Measurements from ENCODE around the gene HOXA6. TPM values are rescaled to one million over a fixed set of nuclear protein-coding genes. Genes with fewer than 3 reads are reported as not detected.
A peak's percentile ranks its signal among the peaks of the same experiment; 100 is the strongest.

The HOXA6 gene
- total RNA-seq, 1 experiment from 2014 or later, result 3.7 TPM

DNA sequence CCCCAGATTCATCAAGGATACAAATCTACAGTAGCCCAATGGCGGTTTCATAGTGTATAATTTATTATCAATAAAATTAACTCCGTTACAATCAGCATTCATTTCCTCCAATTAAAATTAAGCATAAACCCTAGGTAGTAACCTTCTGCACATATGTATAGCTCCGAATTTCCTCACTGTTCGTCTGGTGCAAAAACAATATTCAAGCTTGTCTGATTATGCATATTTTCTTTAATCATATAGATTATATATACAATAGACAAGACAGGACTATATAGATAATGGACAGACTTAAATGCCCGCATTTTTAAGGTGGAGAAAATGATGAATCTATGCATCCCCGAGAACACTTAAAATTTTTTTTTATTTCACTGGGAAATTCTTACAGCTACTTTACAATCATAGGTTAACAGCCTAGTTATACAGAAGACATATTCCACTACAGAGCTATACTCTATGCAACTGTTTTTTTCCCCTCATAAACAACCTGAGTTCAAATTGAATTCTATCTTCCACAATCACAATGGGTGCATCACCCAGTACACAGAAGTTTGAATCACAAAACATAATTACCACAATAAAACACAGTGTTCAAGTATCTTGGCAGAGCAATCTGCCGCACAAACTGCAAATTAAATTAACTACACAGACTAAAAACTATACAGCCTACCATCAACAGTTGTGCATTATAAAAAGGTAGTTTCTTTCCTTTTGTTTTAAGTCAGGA is 15.2 kb upstream of the HOXA6 start:
- peak; percentile 22 for DNase-seq (ENCODE audit: low read depth)

GRCh38 chr7:27161721-27162560 is 14.4 kb upstream of the HOXA6 start:
- peak; percentile 49 for DNase-seq (ENCODE audit: low read depth)

- peak; percentile 65 for DNase-seq (ENCODE audit: low read depth)
Observed at GRCh38 chr7:27161214-27161720, 13.7 kb upstream of the HOXA6 start.

GRCh38 chr7:27160546-27161213 is 13.1 kb upstream of the HOXA6 start:
- peak; percentile 80 for DNase-seq (ENCODE audit: low read depth)

DNA sequence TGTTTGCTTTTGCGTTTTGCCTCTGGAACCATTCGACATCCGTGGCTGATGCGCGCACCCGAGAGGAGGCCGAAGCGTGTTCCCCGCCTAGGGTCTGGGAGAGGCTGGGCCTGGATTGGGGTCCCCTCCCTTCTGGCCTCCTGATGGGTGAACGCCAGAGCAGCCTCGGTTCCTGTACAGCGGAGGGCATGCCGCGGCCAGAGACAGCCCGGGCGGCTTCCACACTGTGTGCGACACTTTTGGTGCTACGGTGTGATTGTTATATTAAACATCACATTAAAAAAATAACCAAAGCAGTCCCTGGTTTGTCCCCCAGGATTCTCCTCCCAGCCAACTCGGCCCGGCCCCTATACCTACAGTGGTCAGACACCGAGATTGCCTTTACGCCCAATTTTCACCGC is 12.6 kb upstream of the HOXA6 start:
- no peak for DNase-seq (ENCODE audit: low read depth)

GRCh38 chr7:27159266-27160144 is 11.9 kb upstream of the HOXA6 start:
- no peak for DNase-seq (ENCODE audit: low read depth)

GRCh38 chr7:27158436-27159265 is 11.1 kb upstream of the HOXA6 start:
- DNase-seq (ENCODE audit: low read depth), result no peak

- no peak for DNase-seq (ENCODE audit: low read depth)
Observed at GRCh38 chr7:27157702-27158431, 10.3 kb upstream of the HOXA6 start.

DNA sequence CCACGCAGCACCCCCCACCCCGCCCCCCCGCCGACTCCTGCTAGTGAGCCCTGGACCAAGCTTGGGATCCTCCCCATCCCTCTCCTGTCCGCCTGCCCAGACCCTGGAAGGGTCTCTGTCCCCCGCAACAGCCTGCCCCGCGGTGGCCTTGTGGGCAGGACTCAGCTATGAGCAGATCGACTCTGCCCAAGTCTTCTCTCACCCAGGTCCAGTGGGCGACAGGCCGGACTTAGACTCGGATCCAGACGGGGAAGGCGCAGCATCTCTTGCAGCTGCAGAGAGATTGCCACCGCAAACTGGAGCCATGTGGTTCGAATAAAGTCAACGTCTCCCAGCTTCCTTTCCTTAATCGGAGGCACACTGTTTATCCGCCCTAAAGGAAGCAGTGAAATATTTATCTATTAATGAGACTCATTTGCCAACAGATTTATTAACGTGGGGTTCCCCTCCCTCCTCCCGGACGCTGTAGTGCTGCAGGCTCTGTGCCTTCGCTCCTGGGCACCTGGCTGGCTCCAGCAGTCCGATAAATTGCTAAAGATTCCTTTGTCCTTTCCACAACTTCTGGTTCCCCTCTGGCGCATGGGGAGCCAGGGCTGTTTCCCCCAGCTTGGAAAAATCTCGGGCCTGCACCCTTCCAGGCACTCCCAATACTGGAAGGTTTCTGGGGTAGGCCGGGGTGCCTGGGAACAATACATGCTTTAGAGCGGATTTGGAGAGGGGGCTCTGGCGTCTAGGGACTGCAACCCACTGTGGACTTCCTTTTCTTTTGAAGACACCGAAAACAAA is 9.5 kb upstream of the HOXA6 start:
- no peak for DNase-seq (ENCODE audit: low read depth)

DNA sequence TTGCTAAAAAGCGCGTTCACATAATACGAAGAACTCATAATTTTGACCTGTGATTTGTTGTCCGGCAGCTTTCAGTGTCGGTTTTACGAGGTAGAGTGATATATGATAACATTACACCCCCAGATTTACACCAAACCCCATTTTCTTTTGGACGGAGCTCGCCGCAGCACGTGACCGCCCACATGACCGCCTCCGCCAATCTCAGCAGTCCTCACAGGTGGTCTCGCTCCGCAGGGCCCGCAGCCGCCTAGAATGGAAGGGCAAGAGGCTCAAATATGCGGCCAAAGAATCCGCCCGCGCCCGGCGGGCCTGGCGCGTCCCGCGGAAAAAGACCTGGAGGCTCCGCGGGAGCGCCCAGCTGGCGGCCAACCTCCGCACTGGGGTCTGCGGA is 8.9 kb upstream of the HOXA6 start, which contains the start of gene HOXA7:
Gene HOXA7, minus strand, starts transcription at position 168 of the 391 bp plus-strand sequence. Its CDS starts 130 bp downstream, at position 38.
- DNase-seq (ENCODE audit: low read depth), result peak; percentile 71

DNA sequence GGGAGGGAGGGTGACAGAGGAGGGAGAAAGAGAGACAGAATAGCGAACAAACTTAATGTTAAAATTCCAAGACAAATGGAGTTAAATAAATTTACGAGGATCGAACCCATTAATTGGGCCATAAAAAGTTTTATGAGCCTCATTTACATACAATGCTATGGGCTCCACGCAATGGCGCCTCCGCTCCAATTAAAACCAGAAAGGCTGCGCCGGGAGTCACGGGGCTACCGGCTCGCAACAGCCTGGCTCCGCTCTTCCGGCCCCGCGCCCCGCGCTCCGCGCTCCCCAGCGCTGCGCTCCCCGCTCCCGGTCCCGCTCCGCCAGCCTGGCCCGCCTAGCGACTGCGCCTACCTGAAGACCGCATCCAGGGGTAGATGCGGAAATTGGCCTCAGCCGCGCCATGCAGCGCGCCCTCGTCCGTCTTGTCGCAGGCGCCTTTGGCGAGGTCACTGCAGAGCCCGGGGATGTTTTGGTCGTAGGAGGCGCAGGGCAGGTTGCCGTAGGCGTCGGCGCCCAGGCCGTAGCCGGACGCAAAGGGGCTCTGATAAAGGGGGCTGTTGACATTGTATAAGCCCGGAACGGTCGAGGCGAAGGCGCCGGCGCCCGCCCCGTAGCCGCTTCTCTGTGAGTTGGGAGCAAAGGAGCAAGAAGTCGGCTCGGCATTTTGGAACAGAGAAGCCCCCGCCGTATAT is 8.4 kb upstream of the HOXA6 start:
- DNase-seq (ENCODE audit: low read depth), result peak; percentile 55

DNA sequence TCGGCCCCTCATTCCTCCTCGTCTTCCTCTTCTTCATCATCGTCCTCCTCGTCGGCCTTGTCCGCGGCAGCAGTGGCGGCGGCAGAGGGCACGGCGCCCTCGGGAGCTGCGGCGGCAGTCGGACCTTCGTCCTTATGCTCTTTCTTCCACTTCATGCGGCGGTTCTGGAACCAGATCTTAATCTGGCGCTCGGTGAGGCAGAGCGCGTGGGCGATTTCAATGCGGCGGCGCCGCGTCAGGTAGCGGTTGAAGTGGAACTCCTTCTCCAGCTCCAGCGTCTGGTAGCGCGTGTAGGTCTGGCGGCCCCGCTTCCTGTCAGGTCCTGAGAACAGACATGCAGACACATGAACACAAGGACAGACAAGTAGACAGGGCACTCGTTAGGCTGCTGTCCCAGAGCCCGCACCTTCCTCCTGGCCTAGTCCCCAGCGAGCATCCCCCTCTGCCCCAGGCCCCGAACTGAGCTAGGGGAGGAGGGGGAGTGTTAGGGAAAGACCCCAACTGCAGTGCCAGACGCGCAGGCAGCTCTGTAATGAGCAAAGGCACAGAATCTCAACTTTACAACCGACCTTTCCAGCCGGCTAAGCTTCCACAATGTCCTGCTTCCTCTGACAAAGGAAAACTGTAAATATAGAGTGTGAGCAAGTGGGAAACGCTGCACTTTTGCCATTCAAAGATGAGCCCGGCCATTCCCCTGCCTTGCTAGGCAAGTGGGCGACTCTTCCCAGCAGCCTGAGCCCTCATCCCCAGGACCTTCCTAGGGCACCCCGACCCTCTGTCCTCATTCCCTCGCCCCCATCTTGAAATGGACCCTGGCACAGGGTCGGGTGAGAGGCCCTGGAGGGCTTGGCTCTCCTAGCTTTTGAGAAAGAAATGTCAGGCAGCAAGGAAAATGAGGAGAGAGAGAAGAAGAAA is 7.6 kb upstream of the HOXA6 start:
- no peak for DNase-seq (ENCODE audit: low read depth)

DNA sequence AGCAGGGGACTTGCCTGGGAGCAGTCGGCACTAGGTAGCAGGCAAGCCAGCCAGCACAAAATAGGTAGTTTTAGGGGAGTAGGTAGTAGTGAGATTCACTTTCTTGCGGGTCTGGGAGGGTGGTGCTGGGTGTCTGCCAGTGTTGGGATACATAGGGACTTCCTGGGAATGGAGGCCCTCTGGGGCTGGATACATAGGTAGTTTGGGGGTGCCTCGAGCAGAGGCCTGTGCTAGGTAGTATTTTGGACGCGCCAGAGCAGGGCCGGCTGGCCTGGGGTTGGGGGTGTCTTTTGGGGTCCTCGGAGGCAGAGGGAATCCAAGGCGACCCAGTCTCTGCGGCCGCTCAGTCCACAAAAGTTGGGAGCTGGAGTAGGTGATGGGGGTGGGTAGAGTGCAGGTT is 6.8 kb upstream of the HOXA6 start:
- no peak for DNase-seq (ENCODE audit: low read depth)

DNA sequence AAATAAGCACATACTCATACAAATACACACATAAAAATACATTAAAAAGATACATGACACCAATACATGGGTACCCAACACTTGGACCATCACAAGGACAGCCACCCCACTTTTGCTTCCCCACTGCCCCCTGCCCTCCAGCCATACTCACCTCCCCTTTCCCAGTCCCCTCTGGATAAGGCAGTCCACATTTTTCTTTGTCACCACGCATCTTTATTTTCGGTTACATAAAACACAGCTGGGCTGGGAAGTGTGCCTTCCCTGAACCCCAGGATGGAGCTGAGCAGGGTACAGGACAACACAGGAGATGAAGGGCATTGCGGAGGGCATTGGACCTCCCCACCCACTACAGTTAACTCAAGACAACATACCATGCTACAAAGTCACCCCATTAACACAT is 6.0 kb upstream of the HOXA6 start:
- no peak for DNase-seq (ENCODE audit: low read depth)

DNA sequence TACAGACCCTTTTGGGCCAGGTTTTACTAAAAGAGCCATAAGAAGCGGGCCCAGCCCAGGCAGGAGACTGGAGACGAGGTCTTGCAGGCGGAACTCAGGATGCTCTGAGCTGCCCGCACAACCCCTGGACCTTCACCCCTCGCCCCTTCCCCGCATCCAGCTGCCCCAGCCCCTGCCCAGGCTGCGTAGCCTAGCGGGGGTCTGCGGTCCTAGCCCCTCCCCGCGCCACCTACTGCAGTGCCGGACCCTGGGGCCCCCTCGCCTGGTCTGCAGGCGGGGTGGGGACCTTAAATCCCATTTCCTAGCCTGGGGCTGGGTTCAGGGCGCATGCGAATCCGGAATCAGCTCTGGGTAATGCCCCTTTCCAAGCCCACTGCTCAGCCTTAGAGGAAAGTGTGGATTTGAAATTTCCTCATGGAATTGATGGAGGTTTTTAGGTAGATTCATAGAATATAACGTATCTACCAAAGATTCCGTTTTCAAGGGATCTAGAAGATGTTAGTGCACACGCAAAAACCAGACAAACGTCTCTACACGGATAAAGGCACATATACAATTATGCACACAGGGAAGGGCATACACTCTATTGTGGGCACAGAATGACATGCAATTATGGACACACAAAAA is 5.4 kb upstream of the HOXA6 start:
- DNase-seq (ENCODE audit: low read depth), result no peak

DNA sequence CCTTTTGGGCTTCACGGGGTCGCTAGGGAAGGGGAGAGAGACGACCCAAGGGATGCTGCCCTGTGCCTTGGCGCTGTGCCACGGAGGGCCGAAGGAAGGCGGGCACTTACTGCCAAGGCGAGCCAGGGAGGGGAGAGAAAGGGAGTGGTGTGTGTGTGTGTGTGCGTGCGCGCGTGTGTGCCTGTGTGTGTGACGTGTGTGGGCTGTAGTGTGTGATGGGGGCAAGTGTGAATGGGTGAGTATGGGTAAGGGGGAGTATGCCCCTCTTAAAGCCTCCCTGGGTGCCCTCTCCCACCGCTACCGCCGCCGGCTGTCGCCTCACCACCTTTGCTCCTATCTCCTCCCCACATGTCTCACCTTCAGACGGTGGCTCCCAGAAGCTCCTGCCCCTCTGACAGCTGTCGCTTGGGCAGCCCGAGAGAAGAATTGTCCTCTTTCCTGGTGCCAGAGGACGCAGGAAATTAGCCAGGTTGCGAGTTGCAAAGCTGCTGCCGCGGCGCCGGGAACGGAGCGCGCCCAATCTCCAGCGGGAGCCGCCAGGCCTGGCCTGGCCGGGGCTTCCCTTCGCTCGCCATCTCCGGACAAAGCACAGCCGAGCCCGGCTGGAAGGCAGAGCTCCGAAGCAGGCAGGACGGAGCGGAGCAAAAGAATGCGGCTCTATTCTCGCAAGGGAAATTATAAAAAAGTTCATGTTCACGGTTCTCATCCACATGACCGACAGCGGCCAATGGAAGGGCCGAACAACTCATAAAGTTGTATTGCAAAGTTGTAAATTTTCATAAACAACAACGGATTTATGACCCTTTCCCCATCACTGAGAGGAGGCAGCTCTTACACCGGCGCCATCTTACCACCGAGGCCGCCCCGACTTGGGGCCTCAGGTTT is 4.6 kb upstream of the HOXA6 start, which contains the start of gene HOXA3:
Gene HOXA3, minus strand, starts transcription at position 653 of the 885 bp plus-strand sequence. CDS start 41,943 bp downstream, outside the sequence.
- peak; percentile 69 for DNase-seq (ENCODE audit: low read depth)
